Fibroblast of mammary gland (primary cell): ENCODE measurements around the gene BSCL2.

ENCODE experiments used
- DNase-seq: peaks from one replicate; pipeline ENCODE4 v3.0.0-alpha.2; 2010; ENCODE audit warnings: low read depth
- H3K4me3 ChIP-seq: 2 replicates; pipeline ENCODE4 v1.5.1; 2011; ENCODE audit warnings: low read depth, mild to moderate bottlenecking, low read length, moderate library complexity; ENCODE audit not compliant: control insufficient read depth
- CTCF ChIP-seq: conservative IDR thresholded peaks from 2 replicates; pipeline ENCODE4 v1.5.1; 2011; ENCODE audit warnings: low read depth, low read length, inconsistent platforms; ENCODE audit not compliant: control insufficient read depth, insufficient read depth

Gene BSCL2

DNA sequence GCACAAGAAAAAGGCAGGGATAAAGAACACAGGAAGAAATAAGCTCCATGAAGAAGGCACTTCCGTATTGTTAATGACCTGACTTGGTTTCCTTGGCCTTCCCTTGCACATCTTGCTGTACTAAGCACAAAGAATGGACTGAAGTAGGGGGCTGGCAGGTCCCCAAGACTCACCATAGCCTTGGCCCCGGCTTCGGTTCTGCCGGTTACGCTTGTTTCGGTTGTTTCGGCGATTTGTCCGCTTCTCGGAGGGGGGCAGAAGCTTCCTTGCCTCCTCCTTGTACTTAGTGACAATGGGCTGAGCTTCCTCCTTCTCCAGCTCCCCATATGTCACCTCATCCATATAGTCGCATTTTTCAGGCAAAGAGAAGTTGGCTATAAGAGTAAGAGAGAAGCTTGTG is 9.6 kb upstream of the BSCL2 start:
- no peak overlapping the region for H3K4me3 ChIP-seq
- TF ChIP-seq CTCF: no peak
- no peak for DNase-seq

DNA sequence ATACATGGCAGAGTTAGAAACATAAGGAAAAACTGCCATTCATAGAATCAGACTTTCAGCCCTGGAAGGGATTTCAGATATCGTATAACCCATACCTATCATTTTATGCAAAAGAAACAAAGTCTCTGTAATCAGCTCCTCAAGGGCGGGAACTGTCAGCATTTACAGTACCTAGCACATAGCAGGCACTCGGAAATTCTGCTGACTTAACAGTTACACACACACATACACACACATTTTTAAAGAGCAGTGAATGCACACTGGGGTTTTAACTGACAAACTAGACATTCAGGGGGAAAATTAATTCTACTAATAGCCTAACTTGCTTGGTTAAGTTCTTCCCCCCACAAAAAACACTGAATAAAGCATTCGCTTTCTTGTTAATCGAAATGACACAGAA is 9.0 kb upstream of the BSCL2 start:
- DNase-seq: no peak
- H3K4me3 ChIP-seq: no peak overlapping the region
- TF ChIP-seq CTCF: no peak

DNA sequence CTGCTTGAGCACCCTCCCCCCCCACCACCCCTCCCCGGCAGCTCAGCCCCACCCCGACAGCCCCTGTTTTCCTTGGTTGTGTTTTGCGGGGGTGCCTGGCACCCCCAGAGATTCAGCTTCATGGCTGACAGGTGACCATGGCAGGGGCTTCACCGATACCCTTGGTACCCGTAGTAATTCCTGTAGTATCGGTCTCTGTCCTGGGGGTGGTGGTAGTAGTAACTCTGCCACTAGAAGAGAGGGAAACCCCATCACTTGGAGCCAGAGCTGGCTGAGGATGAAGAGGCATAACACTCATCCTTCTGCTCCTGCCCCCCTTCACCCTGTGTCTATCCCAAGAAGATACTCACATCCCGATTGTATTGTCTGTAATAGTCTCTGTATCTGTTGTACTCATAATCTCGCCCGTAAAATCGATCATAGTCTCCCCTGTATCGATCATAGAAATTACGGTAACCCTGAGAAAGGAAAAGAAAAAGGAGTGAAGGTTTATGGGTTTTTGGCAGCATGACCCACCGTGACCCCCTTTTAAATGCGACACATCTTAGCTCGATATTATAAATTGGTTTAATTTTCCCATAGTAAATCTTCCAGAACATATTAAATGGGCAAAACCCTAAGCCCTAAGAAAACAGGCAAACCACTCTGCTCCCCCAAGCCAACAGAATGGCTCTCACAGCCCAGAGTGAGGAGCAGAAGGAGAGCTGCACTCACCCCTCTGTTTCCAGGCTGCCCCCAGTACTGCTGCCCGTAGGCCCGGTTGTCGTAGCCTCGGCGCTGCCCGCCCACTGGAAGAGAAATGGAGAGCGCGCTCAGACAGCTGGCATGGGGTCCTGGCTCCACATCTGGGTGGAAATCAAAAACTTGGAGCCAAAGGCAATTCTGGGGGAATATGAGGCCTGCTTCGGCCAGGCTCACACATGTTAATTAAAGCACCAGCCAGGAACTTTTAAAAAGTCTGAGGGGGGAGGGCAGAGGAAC is 8.2 kb upstream of the BSCL2 start:
- no peak for TF ChIP-seq CTCF
- H3K4me3 ChIP-seq: no peak overlapping the region
- DNase-seq: no peak

DNA sequence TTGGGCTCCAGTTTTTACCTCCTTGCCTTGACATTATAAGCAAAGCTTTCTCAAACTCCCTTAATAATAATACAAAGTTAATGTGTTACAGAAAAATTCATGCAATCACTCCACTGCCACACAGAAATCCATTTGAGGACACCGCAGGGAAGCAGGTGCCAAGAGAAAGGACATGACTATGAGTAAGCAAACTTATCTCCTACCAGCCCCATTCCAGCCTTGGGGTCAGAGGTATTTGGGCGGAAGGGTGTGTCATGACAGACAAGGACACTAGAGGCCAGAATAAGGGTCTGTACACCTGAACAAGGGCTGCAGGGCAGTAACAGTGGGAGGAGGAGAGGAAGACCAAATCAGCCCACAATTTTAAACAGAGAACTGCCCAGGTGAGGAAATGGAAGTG is 6.1 kb upstream of the BSCL2 start:
- no peak overlapping the region for H3K4me3 ChIP-seq
- no peak for TF ChIP-seq CTCF
- DNase-seq: no peak

- H3K4me3 ChIP-seq: no peak overlapping the region
- TF ChIP-seq CTCF: no peak
- DNase-seq: no peak
Observed at GRCh38 chr11:62712861-62713260, 5.6 kb upstream of the BSCL2 start.

- H3K4me3 ChIP-seq: no peak overlapping the region
- DNase-seq: no peak
- TF ChIP-seq CTCF: no peak
Observed at GRCh38 chr11:62712276-62712812, 5.1 kb upstream of the BSCL2 start.
